Neuronal stem cell (in vitro differentiated cells): ENCODE data around the gene PRM3.
A peak's percentile ranks its signal among the peaks of the same experiment; 100 is the strongest.

Experiments
- DNase-seq: peaks from one replicate; pipeline ENCODE4 v3.0.0-alpha.2; 2013; ENCODE audit warnings: low spot score
- H2AFZ ChIP-seq: one replicate; pipeline ENCODE4 v1.6.1; 2013; ENCODE audit warnings: mild to moderate bottlenecking, low read length, inconsistent platforms
- H2AK5ac ChIP-seq: 2 replicates; pipeline ENCODE4 v1.6.1; 2013; ENCODE audit warnings: low read depth, mild to moderate bottlenecking, inconsistent platforms, low read length, moderate library complexity, mixed read lengths
- H2BK120ac ChIP-seq: 2 replicates; pipeline ENCODE4 v1.6.1; 2013; ENCODE audit warnings: low read depth, mild to moderate bottlenecking, inconsistent platforms, low read length, moderate library complexity, mixed read lengths
- H2BK12ac ChIP-seq: one replicate; pipeline ENCODE4 v1.6.1; 2013; ENCODE audit warnings: low read length, inconsistent platforms
- H2BK15ac ChIP-seq: 2 replicates; pipeline ENCODE4 v1.6.1; 2013; ENCODE audit warnings: mild to moderate bottlenecking, low read length, inconsistent platforms, mixed read lengths
- H2BK5ac ChIP-seq: one replicate; pipeline ENCODE4 v1.6.1; 2013; ENCODE audit warnings: inconsistent platforms, mild to moderate bottlenecking, low read length, moderate library complexity
- H3K14ac ChIP-seq: one replicate; pipeline ENCODE4 v1.6.1; 2013; ENCODE audit warnings: low read length, inconsistent platforms
- H3K18ac ChIP-seq: 2 replicates; pipeline ENCODE4 v1.6.1; 2013; ENCODE audit warnings: low read length, inconsistent platforms
- H3K23ac ChIP-seq: 2 replicates; pipeline ENCODE4 v1.6.1; 2013; ENCODE audit warnings: low read depth, mild to moderate bottlenecking, mixed read lengths, low read length, inconsistent platforms; ENCODE audit not compliant: poor library complexity
- H3K27ac ChIP-seq: replicated peaks from 3 replicates; pipeline ENCODE4 v1.5.1; 2013; ENCODE audit warnings: low read length, inconsistent platforms
- H3K27me3 ChIP-seq, 3 experiments: 2 replicates each; pipeline ENCODE4 v1.6.1; 2013; ENCODE audit warnings: low read length in 3 of 3, mild to moderate bottlenecking in 2 of 3, inconsistent platforms in 1 of 3, low read depth in 1 of 3, mixed read lengths in 1 of 3, moderate library complexity in 1 of 3; ENCODE audit not compliant: control insufficient read depth in 3 of 3, insufficient read depth in 3 of 3
- H3K36me3 ChIP-seq, 2 donors: replicated peaks in 1 of 2; 2 replicates each; pipeline ENCODE4 v1.6.1; 2013; ENCODE audit warnings: low read length in 2 of 2; ENCODE audit not compliant: control insufficient read depth in 2 of 2, insufficient read depth in 2 of 2
- H3K4ac ChIP-seq: 2 replicates; pipeline ENCODE4 v1.6.1; 2013; ENCODE audit warnings: inconsistent platforms, mild to moderate bottlenecking, low read length, moderate library complexity
- H3K4me1 ChIP-seq, 2 donors: 1 replicate in 1 of 2; 2 replicates in 1 of 2; pipeline ENCODE4 v1.6.1; 2013; ENCODE audit warnings: low read length in 2 of 2, low read depth in 1 of 2; ENCODE audit not compliant: control insufficient read depth in 2 of 2, insufficient read depth in 1 of 2
- H3K4me2 ChIP-seq: one replicate; pipeline ENCODE4 v1.6.1; 2013; ENCODE audit warnings: mild to moderate bottlenecking, low read length, inconsistent platforms; ENCODE audit not compliant: insufficient read depth, poor library complexity, severe bottlenecking
- H3K4me3 ChIP-seq, 2 donors: 2 replicates each; pipeline ENCODE4 v1.5.1; 2013; ENCODE audit warnings: low read length in 2 of 2, mild to moderate bottlenecking in 2 of 2, inconsistent platforms in 1 of 2, moderate library complexity in 1 of 2
- H3K79me1 ChIP-seq: one replicate; pipeline ENCODE4 v1.6.1; 2013; ENCODE audit warnings: low read depth, mild to moderate bottlenecking, inconsistent platforms, low read length, moderate library complexity
- H3K9ac ChIP-seq: one replicate; pipeline ENCODE4 v1.6.1; 2013; ENCODE audit warnings: mild to moderate bottlenecking, low read depth, low read length, inconsistent platforms; ENCODE audit not compliant: poor library complexity
- H3K9me3 ChIP-seq, 2 donors: replicated peaks in 1 of 2; 2 replicates each; pipeline versions ENCODE3 to v1.6.1; 2013; ENCODE audit warnings: low read length in 2 of 2, mild to moderate bottlenecking in 2 of 2, inconsistent platforms in 1 of 2, low read depth in 1 of 2, mixed read lengths in 1 of 2, moderate library complexity in 1 of 2; ENCODE audit not compliant: control insufficient read depth in 2 of 2, insufficient read depth in 1 of 2
- H4K8ac ChIP-seq: one replicate; pipeline ENCODE4 v1.6.1; 2013; ENCODE audit warnings: low read depth, mild to moderate bottlenecking, inconsistent platforms, low read length, moderate library complexity
- H4K91ac ChIP-seq: one replicate; pipeline ENCODE4 v1.6.1; 2013; ENCODE audit warnings: low read length, low read depth, mild to moderate bottlenecking, inconsistent platforms; ENCODE audit not compliant: poor library complexity
- WGBS, 2 donors: extraction: QIAGEN DNeasy Blood & Tissue Kit; methylation state at CpG; one replicate each; pipeline ENCODE4 v1.1.7; 2013; ENCODE audit warnings: missing lambda C conversion rate in 2 of 2, mixed read lengths in 1 of 2; ENCODE audit not compliant: insufficient read length in 2 of 2, insufficient replicate concordance in 1 of 2; ENCODE audit errors: extremely low coverage in 2 of 2; 5-methylcytosine and 5-hydroxymethylcytosine counted together

PRM3 gene

GRCh38 chr16:11307639-11308492 lies 34.4 kb upstream of the PRM3 start:
- H3K4me3 ChIP-seq: peak overlapping the region in 1 of 2 donors; percentile 4
- no peak overlapping the region for H3K14ac ChIP-seq
- peaks cover 2 to 6% of the 10 kb centered on the region in 2 donors for H3K4me1 ChIP-seq
- H4K91ac ChIP-seq: no peak overlapping the region
- no peak overlapping the region for H2BK5ac ChIP-seq
- peak overlapping the region; percentile 56 for H2BK15ac ChIP-seq
- H3K23ac ChIP-seq: peak overlapping the region; percentile 90
- no peak overlapping the region for H3K9ac ChIP-seq
- H3K9me3 ChIP-seq: no peaks in the 10 kb centered on the region
- H3K4ac ChIP-seq: peak overlapping the region; percentile 27
- no peaks in the 10 kb centered on the region for H3K36me3 ChIP-seq
- no peak overlapping the region for H2BK120ac ChIP-seq
- no peak overlapping the region for H3K4me2 ChIP-seq
- peak overlapping the region; percentile 91 for H2BK12ac ChIP-seq
- no peak overlapping the region for H3K27ac ChIP-seq
- no peak for DNase-seq
- H3K79me1 ChIP-seq: no peaks in the 10 kb centered on the region
- peak overlapping the region; percentile 90 for H3K18ac ChIP-seq
- peak overlapping the region; percentile 32 for H2AFZ ChIP-seq
- no CpG with 5 or more reads among the region's 21 CpGs for WGBS, 2 donors
- H3K27me3 ChIP-seq: no peaks in the 10 kb centered on the region
- H4K8ac ChIP-seq: no peak overlapping the region
- H2AK5ac ChIP-seq: peak overlapping the region; percentile 60

- Histone ChIP-seq H3K14ac (no peak overlapping the region), H3K4ac (no peak overlapping the region), H3K27me3 (no peaks in the 10 kb centered on the region), H3K9ac (no peak overlapping the region), H4K91ac (no peak overlapping the region), H3K4me2 (no peak overlapping the region), H3K18ac (no peak overlapping the region), H3K4me1 (peaks cover 0 to 4% of the 10 kb centered on the region in 2 donors), H3K23ac (no peak overlapping the region), H2BK5ac (no peak overlapping the region), H2BK15ac (no peak overlapping the region), H3K9me3 (no peaks in the 10 kb centered on the region), H3K27ac (no peak overlapping the region), H2BK120ac (no peak overlapping the region), H2BK12ac (no peak overlapping the region), H3K36me3 (no peaks in the 10 kb centered on the region), H4K8ac (no peak overlapping the region), H2AFZ (no peak overlapping the region), H3K79me1 (no peaks in the 10 kb centered on the region), H2AK5ac (no peak overlapping the region), H3K4me3 (no peak overlapping the region)
- WGBS, 2 donors: no CpG with 5 or more reads among the region's 7 CpGs
- no peak for DNase-seq
Observed at GRCh38 chr16:11306997-11307638, 33.7 kb upstream of the PRM3 start.

GRCh38 chr16:11306381-11306780 lies 33.0 kb upstream of the PRM3 start:
- H3K36me3 ChIP-seq: no peaks in the 10 kb centered on the region
- H3K4me2 ChIP-seq: no peak overlapping the region
- no peaks in the 10 kb centered on the region for H3K79me1 ChIP-seq
- no peak overlapping the region for H3K14ac ChIP-seq
- H3K23ac ChIP-seq: no peak overlapping the region
- H2AK5ac ChIP-seq: no peak overlapping the region
- WGBS, 2 donors: no CpG with 5 or more reads among the region's 8 CpGs
- H3K27me3 ChIP-seq: no peaks in the 10 kb centered on the region
- no peak overlapping the region for H3K18ac ChIP-seq
- H2BK120ac ChIP-seq: no peak overlapping the region
- no peak overlapping the region for H4K8ac ChIP-seq
- no peak overlapping the region for H2BK15ac ChIP-seq
- H3K4me1 ChIP-seq: peaks cover 0 to 4% of the 10 kb centered on the region in 2 donors
- H2AFZ ChIP-seq: no peak overlapping the region
- H3K4me3 ChIP-seq: no peak overlapping the region
- H2BK5ac ChIP-seq: no peak overlapping the region
- no peak overlapping the region for H2BK12ac ChIP-seq
- no peaks in the 10 kb centered on the region for H3K9me3 ChIP-seq
- DNase-seq: no peak
- no peak overlapping the region for H4K91ac ChIP-seq
- no peak overlapping the region for H3K27ac ChIP-seq
- H3K4ac ChIP-seq: no peak overlapping the region
- no peak overlapping the region for H3K9ac ChIP-seq

- no CpG with 5 or more reads among the region's 18 CpGs for WGBS, 2 donors
- Histone ChIP-seq H4K91ac (no peak overlapping the region), H2BK5ac (no peak overlapping the region), H3K27me3 (no peaks in the 10 kb centered on the region), H3K79me1 (no peaks in the 10 kb centered on the region), H4K8ac (no peak overlapping the region), H3K9ac (no peak overlapping the region), H2BK15ac (no peak overlapping the region), H3K4me3 (no peak overlapping the region), H3K4ac (no peak overlapping the region), H3K4me2 (no peak overlapping the region), H3K4me1 (peaks cover 0 to 2% of the 10 kb centered on the region in 2 donors), H3K18ac (no peak overlapping the region), H2AK5ac (no peak overlapping the region), H2BK120ac (no peak overlapping the region), H3K23ac (no peak overlapping the region), H3K27ac (no peak overlapping the region), H2BK12ac (no peak overlapping the region), H3K14ac (no peak overlapping the region), H3K9me3 (no peaks in the 10 kb centered on the region), H2AFZ (no peak overlapping the region), H3K36me3 (no peaks in the 10 kb centered on the region)
- DNase-seq: no peak
Observed at GRCh38 chr16:11303405-11304138, 30.1 kb upstream of the PRM3 start.
